NCI-H1436 treated with DMSO at 0.1 percent for 48 hours (cell line): ENCODE results near the gene FOXO1.

Source experiments
- DNase-seq: peaks from one replicate; lab custom pipeline; 2025; lab: John Stamatoyannopoulos, UW

The FOXO1 gene

GRCh38 chr13:40506592-40507446 lies 159.6 kb downstream of the FOXO1 start:
- no peak for DNase-seq
